Keratinocyte (primary cell): Measurements from ENCODE around the gene CNTD1.

Source experiments
- EZH2 ChIP-seq: IDR thresholded peaks from one replicate; pipeline ENCODE4 v1.6.1; 2012; ENCODE audit warnings: inconsistent platforms, mild to moderate bottlenecking, low read length, moderate library complexity
- TF ChIP-seq, protein P1 (sequence below), 3 experiments: IDR thresholded peaks in 1 of 3; conservative IDR thresholded peaks in 1 of 3; optimal IDR thresholded peaks in 1 of 3; 2 replicates in 2 of 3; 3 replicates in 1 of 3; pipeline versions ENCODE3 to v1.5.1; 2011; ENCODE audit warnings: low read length in 3 of 3, mild to moderate bottlenecking in 3 of 3, moderate library complexity in 2 of 3, control low read depth in 1 of 3, inconsistent platforms in 1 of 3; ENCODE audit not compliant: insufficient read depth in 2 of 3; ENCODE audit errors: extremely low read depth in 1 of 3

DNA sequence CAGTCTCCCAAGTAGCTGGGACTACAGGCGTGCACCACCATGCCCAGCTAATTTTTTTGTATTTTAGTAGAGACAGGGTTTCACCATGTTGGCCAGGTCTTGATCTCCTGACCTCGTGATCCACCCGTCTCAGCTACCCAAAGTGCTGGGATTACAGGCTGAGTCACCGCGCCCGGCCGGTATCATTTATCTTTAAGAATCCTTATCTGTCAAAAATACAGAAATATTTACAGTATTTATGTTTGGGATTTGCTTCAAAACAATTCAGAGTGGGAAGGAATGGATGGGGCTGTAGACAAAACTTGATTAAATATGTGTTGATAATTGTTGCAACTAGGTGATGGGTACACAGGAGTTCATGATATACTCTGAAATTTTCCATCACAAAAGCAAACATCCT lies 22.5 kb downstream of the CNTD1 start:
- TF ChIP-seq, protein P1, sequence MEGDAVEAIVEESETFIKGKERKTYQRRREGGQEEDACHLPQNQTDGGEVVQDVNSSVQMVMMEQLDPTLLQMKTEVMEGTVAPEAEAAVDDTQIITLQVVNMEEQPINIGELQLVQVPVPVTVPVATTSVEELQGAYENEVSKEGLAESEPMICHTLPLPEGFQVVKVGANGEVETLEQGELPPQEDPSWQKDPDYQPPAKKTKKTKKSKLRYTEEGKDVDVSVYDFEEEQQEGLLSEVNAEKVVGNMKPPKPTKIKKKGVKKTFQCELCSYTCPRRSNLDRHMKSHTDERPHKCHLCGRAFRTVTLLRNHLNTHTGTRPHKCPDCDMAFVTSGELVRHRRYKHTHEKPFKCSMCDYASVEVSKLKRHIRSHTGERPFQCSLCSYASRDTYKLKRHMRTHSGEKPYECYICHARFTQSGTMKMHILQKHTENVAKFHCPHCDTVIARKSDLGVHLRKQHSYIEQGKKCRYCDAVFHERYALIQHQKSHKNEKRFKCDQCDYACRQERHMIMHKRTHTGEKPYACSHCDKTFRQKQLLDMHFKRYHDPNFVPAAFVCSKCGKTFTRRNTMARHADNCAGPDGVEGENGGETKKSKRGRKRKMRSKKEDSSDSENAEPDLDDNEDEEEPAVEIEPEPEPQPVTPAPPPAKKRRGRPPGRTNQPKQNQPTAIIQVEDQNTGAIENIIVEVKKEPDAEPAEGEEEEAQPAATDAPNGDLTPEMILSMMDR (optimal IDR thresholded peaks at IDR 0.05 in 1 of 3, IDR thresholded peaks at IDR 0.05 in 1 of 3, conservative IDR thresholded peaks at IDR 0.05 in 1 of 3; ENCODE audit: extremely low read depth in 1 of 3, insufficient read depth in 2 of 3, low read length in 3 of 3), result no peak
- no peak for TF ChIP-seq EZH2
